CD8-positive, alpha-beta memory T cell (primary cell): ENCODE data around the gene TUBB3. TPM values are rescaled to one million over a fixed set of nuclear protein-coding genes. Genes with fewer than 3 reads are reported as not detected.
A peak's percentile ranks its signal among the peaks of the same experiment; 100 is the strongest.
"Not testable (repeated sequence)": the region's sequence is repeated elsewhere in the genome, so short reads cannot be mapped to it uniquely, and the experiment has no call there.

ENCODE experiments used
- CTCF ChIA-PET: fragments of 350-600 bp; sonication (Branson Sonifier 250); formaldehyde crosslinking; loops from one replicate; lab custom pipeline; 2021; ENCODE audit warnings: antibody characterized with exemption; lab: Charles Lee
- POLR2A ChIA-PET: fragments of 350-600 bp; sonication (Branson Sonifier 250); formaldehyde crosslinking; loops from one replicate; lab custom pipeline; 2021; ENCODE audit warnings: antibody characterized with exemption; lab: Charles Lee
- DNase-seq, 5 donors: peaks; one replicate each; pipeline versions ENCODE4 v3.0.0 to v3.0.0-alpha.2; 2020 to 2022; ENCODE audit warnings: mixed read lengths in 1 of 5
- H3K27ac ChIP-seq: one replicate; pipeline ENCODE4 v1.7.0; 2013; ENCODE audit warnings: low read depth, mild to moderate bottlenecking, low read length, moderate library complexity
- H3K27me3 ChIP-seq: 2 replicates; pipeline ENCODE4 v1.7.0; 2013; ENCODE audit warnings: low read length, mild to moderate bottlenecking; ENCODE audit not compliant: insufficient read depth, poor library complexity, severe bottlenecking
- H3K36me3 ChIP-seq: 2 replicates; pipeline ENCODE4 v1.7.0; 2013; ENCODE audit warnings: mild to moderate bottlenecking, low read length, moderate library complexity; ENCODE audit not compliant: insufficient read depth
- H3K4me1 ChIP-seq: 2 replicates; pipeline ENCODE4 v1.7.0; 2013; ENCODE audit warnings: mild to moderate bottlenecking, low read length, moderate library complexity; ENCODE audit not compliant: insufficient read depth
- H3K4me3 ChIP-seq: 2 replicates; pipeline ENCODE4 v1.7.0; 2013; ENCODE audit warnings: mild to moderate bottlenecking, low read length
- H3K9me3 ChIP-seq: 2 replicates; pipeline ENCODE4 v1.7.0; 2013; ENCODE audit warnings: mild to moderate bottlenecking, low read length
- H3K27ac Mint-ChIP-seq, 8 donors: one replicate each; pipeline ENCODE4 v1.8.0; 2020 to 2021; ENCODE audit warnings: mixed read lengths in 8 of 8, mild to moderate bottlenecking in 6 of 8, inconsistent platforms in 3 of 8, moderate library complexity in 3 of 8
- H3K27me3 Mint-ChIP-seq, 2 donors: one replicate each; pipeline ENCODE4 v1.8.0; 2020 to 2021; ENCODE audit warnings: mixed read lengths in 2 of 2, mild to moderate bottlenecking in 1 of 2, moderate library complexity in 1 of 2
- H3K36me3 Mint-ChIP-seq, 3 donors: one replicate each; pipeline ENCODE4 v1.8.0; 2020 to 2021; ENCODE audit warnings: mixed read lengths in 3 of 3, inconsistent platforms in 1 of 3, mild to moderate bottlenecking in 1 of 3
- H3K4me1 Mint-ChIP-seq, 3 donors: one replicate each; pipeline ENCODE4 v1.8.0; 2020 to 2021; ENCODE audit warnings: mixed read lengths in 3 of 3, inconsistent platforms in 1 of 3, mild to moderate bottlenecking in 1 of 3
- H3K4me3 Mint-ChIP-seq, 7 donors: one replicate each; pipeline ENCODE4 v1.8.0; 2020 to 2021; ENCODE audit warnings: mixed read lengths in 7 of 7, mild to moderate bottlenecking in 6 of 7, moderate library complexity in 4 of 7, inconsistent platforms in 2 of 7
- H3K9me3 Mint-ChIP-seq, 5 donors: one replicate each; pipeline ENCODE4 v1.8.0; 2020 to 2022; ENCODE audit warnings: mixed read lengths in 5 of 5, mild to moderate bottlenecking in 3 of 5, moderate library complexity in 2 of 5, inconsistent platforms in 1 of 5
- polyA plus RNA-seq: library from polyadenylated mRNA; unstranded; fragments of 300-500 nt; fragmentation: Illumina TruSeq; gene quantifications from one replicate; pipeline ENCODE4 v1.2.3, GENCODE V29; 2021
- total RNA-seq, 2 experiments: library from RNA; stranded (reverse); gene quantifications; one replicate each; pipeline ENCODE4 v1.2.3, GENCODE V29; 2021

TUBB3 gene
- total and polyA plus RNA-seq, 3 experiments from 2014 or later: 0.31 to 0.38 TPM; not detected in 1

GRCh38 chr16:89934019-89934418, 10.9 kb downstream of the TUBB3 start:
- H3K9me3 Mint-ChIP-seq, H3K4me1 ChIP-seq, H3K36me3 ChIP-seq, DNase-seq, H3K4me3 ChIP-seq, H3K4me3 Mint-ChIP-seq, H3K9me3 ChIP-seq, H3K27me3 ChIP-seq, POLR2A ChIA-PET, H3K27ac Mint-ChIP-seq, H3K36me3 Mint-ChIP-seq, CTCF ChIA-PET, H3K27ac ChIP-seq, H3K4me1 Mint-ChIP-seq: not testable (repeated sequence)
- peaks cover 23 to 25% of the 10 kb centered on the region in 2 donors for H3K27me3 Mint-ChIP-seq

GRCh38 chr16:89934611-89935553, 11.7 kb downstream of the TUBB3 start:
- H3K27ac Mint-ChIP-seq: no peak overlapping the region
- POLR2A ChIA-PET: no interaction called here
- Histone ChIP-seq H3K4me1 (no peaks in the 10 kb centered on the region), H3K27me3 (no peaks in the 10 kb centered on the region), H3K9me3 (no peaks in the 10 kb centered on the region), H3K27ac (no peak overlapping the region), H3K4me3 (no peak overlapping the region), H3K36me3 (no peaks in the 10 kb centered on the region)
- H3K9me3 Mint-ChIP-seq: no peaks in the 10 kb centered on the region
- no peak overlapping the region for H3K4me3 Mint-ChIP-seq
- CTCF ChIA-PET: no interaction called here
- DNase-seq: no peak
- H3K27me3 Mint-ChIP-seq: peaks cover 20% of the 10 kb centered on the region in 2 donors
- H3K36me3 Mint-ChIP-seq: no peaks in the 10 kb centered on the region
- no peaks in the 10 kb centered on the region for H3K4me1 Mint-ChIP-seq

- H3K36me3 ChIP-seq, H3K4me1 Mint-ChIP-seq, POLR2A ChIA-PET: not testable (repeated sequence)
Measured at GRCh38 chr16:89935620-89936019, 12.5 kb downstream of the TUBB3 start.

GRCh38 chr16:89936034-89936433, 12.9 kb downstream of the TUBB3 start:
- Mint-ChIP-seq H3K27ac (peak overlapping the region in 1 of 8 donors; percentile 76), H3K4me1 (no peaks in the 10 kb centered on the region), H3K27me3 (peaks cover 14 to 16% of the 10 kb centered on the region in 2 donors), H3K36me3 (no peaks in the 10 kb centered on the region), H3K9me3 (no peaks in the 10 kb centered on the region), H3K4me3 (no peak overlapping the region)
- Histone ChIP-seq H3K36me3 (no peaks in the 10 kb centered on the region), H3K4me3 (no peak overlapping the region), H3K9me3 (no peaks in the 10 kb centered on the region), H3K27me3 (no peaks in the 10 kb centered on the region), H3K27ac (no peak overlapping the region), H3K4me1 (no peaks in the 10 kb centered on the region)
- no peak for DNase-seq
- ChIA-PET POLR2A (no interaction called here), CTCF (no interaction called here)

More at GRCh38 chr16:89935620-89936019, 12.5 kb downstream of the TUBB3 start:
- H3K27ac ChIP-seq, H3K9me3 ChIP-seq, H3K36me3 Mint-ChIP-seq, H3K9me3 Mint-ChIP-seq, H3K27me3 ChIP-seq, H3K4me3 Mint-ChIP-seq, DNase-seq, H3K4me3 ChIP-seq, H3K4me1 ChIP-seq, CTCF ChIA-PET: not testable (repeated sequence)
- Mint-ChIP-seq H3K27ac (peak overlapping the region in 1 of 8 donors; percentile 69), H3K27me3 (peaks cover 16 to 18% of the 10 kb centered on the region in 2 donors)

- Mint-ChIP-seq H3K36me3 (no peaks in the 10 kb centered on the region), H3K27ac (peak overlapping the region in 1 of 8 donors; percentile 76), H3K4me1 (no peaks in the 10 kb centered on the region), H3K4me3 (no peak overlapping the region), H3K27me3 (peaks cover 10 to 12% of the 10 kb centered on the region in 2 donors), H3K9me3 (no peaks in the 10 kb centered on the region)
- DNase-seq: no peak
- Histone ChIP-seq H3K4me1 (no peaks in the 10 kb centered on the region), H3K27ac (no peak overlapping the region), H3K4me3 (no peak overlapping the region), H3K27me3 (no peaks in the 10 kb centered on the region), H3K36me3 (no peaks in the 10 kb centered on the region), H3K9me3 (no peaks in the 10 kb centered on the region)
- POLR2A ChIA-PET: no interaction called here
- CTCF ChIA-PET: no interaction called here
Measured at GRCh38 chr16:89936508-89936907, 13.4 kb downstream of the TUBB3 start.

- H3K36me3 Mint-ChIP-seq: no peaks in the 10 kb centered on the region
- H3K27me3 Mint-ChIP-seq: peaks cover 8 to 15% of the 10 kb centered on the region in 2 donors
- POLR2A ChIA-PET: no interaction called here
Measured at GRCh38 chr16:89936981-89937380, 13.8 kb downstream of the TUBB3 start.

GRCh38 chr16:89938175-89938885, 15.2 kb downstream of the TUBB3 start:
- no peaks in the 10 kb centered on the region for H3K36me3 Mint-ChIP-seq
- POLR2A ChIA-PET: no interaction called here
- CTCF ChIA-PET: no interaction called here

More at GRCh38 chr16:89936981-89937380, 13.8 kb downstream of the TUBB3 start:
- Histone ChIP-seq H3K36me3 (no peaks in the 10 kb centered on the region), H3K4me3 (no peak overlapping the region), H3K27me3 (no peaks in the 10 kb centered on the region), H3K27ac (no peak overlapping the region), H3K4me1 (no peaks in the 10 kb centered on the region), H3K9me3 (no peaks in the 10 kb centered on the region)
- Mint-ChIP-seq H3K4me1 (no peaks in the 10 kb centered on the region), H3K4me3 (no peak overlapping the region), H3K27ac (no peak overlapping the region), H3K9me3 (no peaks in the 10 kb centered on the region)
- CTCF ChIA-PET: no interaction called here
- no peak for DNase-seq

GRCh38 chr16:89944773-89945172, 21.6 kb downstream of the TUBB3 start:
- Mint-ChIP-seq H3K9me3 (no peaks in the 10 kb centered on the region), H3K4me1 (peaks cover 2 to 12% (median 9%) of the 10 kb centered on the region in 3 donors), H3K27me3 (peaks cover 24 to 38% of the 10 kb centered on the region in 2 donors), H3K36me3 (peaks cover 0 to 1% (median 0%) of the 10 kb centered on the region in 3 donors), H3K27ac (no peak overlapping the region), H3K4me3 (no peak overlapping the region)
- no peak overlapping the region for H3K27ac ChIP-seq
- ChIA-PET CTCF (no interaction called here), POLR2A (no interaction called here)
- H3K4me3 ChIP-seq: no peak overlapping the region
- H3K36me3 ChIP-seq: no peaks in the 10 kb centered on the region
- DNase-seq: no peak
- peaks cover 12% of the 10 kb centered on the region for H3K4me1 ChIP-seq
- peaks cover 4% of the 10 kb centered on the region for H3K27me3 ChIP-seq
- H3K9me3 ChIP-seq: no peaks in the 10 kb centered on the region

More at GRCh38 chr16:89938175-89938885, 15.2 kb downstream of the TUBB3 start:
- H3K9me3 Mint-ChIP-seq: no peaks in the 10 kb centered on the region
- Histone ChIP-seq H3K9me3 (no peaks in the 10 kb centered on the region), H3K27ac (no peak overlapping the region), H3K4me3 (no peak overlapping the region), H3K36me3 (no peaks in the 10 kb centered on the region), H3K27me3 (no peaks in the 10 kb centered on the region), H3K4me1 (no peaks in the 10 kb centered on the region)
- H3K4me3 Mint-ChIP-seq: no peak overlapping the region
- no peaks in the 10 kb centered on the region for H3K4me1 Mint-ChIP-seq
- H3K27ac Mint-ChIP-seq: no peak overlapping the region
- H3K27me3 Mint-ChIP-seq: peaks cover 10 to 24% of the 10 kb centered on the region in 2 donors
- DNase-seq: no peak
